GM12875 (cell line): Measurements from ENCODE around the gene GUCY2C.

Experiments used
- H3K4me3 ChIP-seq: one replicate; pipeline ENCODE4 v1.5.1; 2011; ENCODE audit warnings: low read depth, low read length, control low read depth
- CTCF ChIP-seq: IDR thresholded peaks from 2 replicates; pipeline ENCODE4 v1.5.1; 2011; ENCODE audit warnings: low read depth, mild to moderate bottlenecking, control low read depth, inconsistent platforms, low read length, moderate library complexity, borderline replicate concordance; ENCODE audit not compliant: insufficient read depth

GUCY2C gene

GRCh38 chr12:14629832-14630710 lies 66.3 kb downstream of the GUCY2C start:
- H3K4me3 ChIP-seq, result no peak overlapping the region
- TF ChIP-seq CTCF, result peak; percentile 99

- no peak overlapping the region for H3K4me3 ChIP-seq
- no peak for TF ChIP-seq CTCF
Observed at GRCh38 chr12:14628771-14629170, 67.6 kb downstream of the GUCY2C start.

- no peak for TF ChIP-seq CTCF
- no peak overlapping the region for H3K4me3 ChIP-seq
Observed at GRCh38 chr12:14621826-14622225, 74.6 kb downstream of the GUCY2C start.

GRCh38 chr12:14619741-14620501 lies 76.5 kb downstream of the GUCY2C start:
- H3K4me3 ChIP-seq, result no peak overlapping the region
- TF ChIP-seq CTCF, result no peak

- peak; percentile 10; the same call in 1 of the 2 replicates for TF ChIP-seq CTCF
- no peak overlapping the region for H3K4me3 ChIP-seq
Observed at GRCh38 chr12:14618983-14619382, 77.4 kb downstream of the GUCY2C start.

GRCh38 chr12:14614704-14615121 lies 81.7 kb downstream of the GUCY2C start:
- TF ChIP-seq CTCF, result no peak
- no peak overlapping the region for H3K4me3 ChIP-seq
